SH-SY5Y (cell line): ENCODE results near the gene TTC23L.

ENCODE experiments used
- GATA2 ChIP-seq: IDR thresholded peaks from 2 replicates; pipeline ENCODE4 v1.6.1; 2011; ENCODE audit warnings: mild to moderate bottlenecking, low read depth, low read length
- GATA3 ChIP-seq: IDR thresholded peaks from 2 replicates; pipeline ENCODE4 v1.6.1; 2011; ENCODE audit warnings: low read depth, mild to moderate bottlenecking, low read length, moderate library complexity

- TF ChIP-seq GATA2 = no peak
- TF ChIP-seq GATA3 = no peak
These were observed 90.3 kb downstream of the TTC23L start, which contains the start of gene DNAJC21 for GRCh38 chr5:34929134-34929719.
